Left hindlimb (tissue), 1 donor: ENCODE measurements around the gene ZCCHC24.
"Not testable (repeated sequence)": the region's sequence is repeated elsewhere in the genome, so short reads cannot be mapped to it uniquely, and the experiment has no call there.

Experiments used
- DNase-seq: peaks from one replicate; pipeline ENCODE4 v3.0.0-alpha.2; 2018

ZCCHC24 gene

DNA sequence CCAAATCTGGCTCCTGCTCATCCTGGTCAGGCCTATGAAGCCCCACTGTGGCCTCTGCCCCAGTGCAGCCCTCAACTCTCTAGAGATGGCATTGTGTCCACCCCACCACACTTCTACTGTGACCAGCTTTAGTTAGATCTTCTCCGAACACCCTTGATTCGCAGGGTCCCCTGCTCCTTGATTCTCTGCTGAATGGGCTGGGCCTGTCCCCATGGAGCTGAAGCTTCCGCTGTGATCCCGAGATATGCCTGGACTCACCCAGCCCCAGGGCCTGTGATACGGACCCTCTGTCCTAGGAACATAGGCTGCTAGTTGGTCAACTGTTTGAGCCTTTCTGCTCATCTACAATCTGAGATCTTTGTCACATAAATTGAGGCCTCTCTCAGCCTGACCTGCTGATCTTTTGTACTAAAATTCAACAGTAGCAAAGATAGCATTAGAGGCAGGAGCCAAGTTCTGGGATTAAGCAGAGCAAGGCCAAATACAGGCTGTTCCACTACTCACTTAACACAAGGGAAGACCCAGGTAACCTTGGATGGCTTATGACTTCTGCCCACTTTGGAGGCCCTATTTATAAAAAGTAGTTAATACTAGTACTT is 104.7 kb downstream of the ZCCHC24 start:
- DNase-seq: no peak

DNA sequence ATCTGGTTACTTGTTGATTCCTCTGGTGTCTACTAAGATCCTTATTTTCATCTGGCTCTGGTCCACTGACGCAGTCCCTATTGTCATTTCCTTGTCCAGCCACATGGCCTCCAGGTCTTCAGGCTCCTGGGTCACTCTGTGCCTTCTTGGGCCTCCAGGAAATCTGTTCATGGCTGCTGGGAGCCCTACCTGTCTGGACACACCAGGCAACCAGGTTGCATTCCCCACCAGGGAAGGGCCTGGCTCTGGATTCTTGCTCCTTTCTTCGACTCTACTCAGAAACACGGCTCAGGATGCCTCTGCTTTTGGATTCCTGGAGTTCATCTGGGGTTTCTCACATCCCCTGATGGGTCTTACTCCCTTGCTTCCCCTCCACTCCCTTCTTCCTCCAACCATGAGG is 106.2 kb downstream of the ZCCHC24 start:
- no peak for DNase-seq

DNA sequence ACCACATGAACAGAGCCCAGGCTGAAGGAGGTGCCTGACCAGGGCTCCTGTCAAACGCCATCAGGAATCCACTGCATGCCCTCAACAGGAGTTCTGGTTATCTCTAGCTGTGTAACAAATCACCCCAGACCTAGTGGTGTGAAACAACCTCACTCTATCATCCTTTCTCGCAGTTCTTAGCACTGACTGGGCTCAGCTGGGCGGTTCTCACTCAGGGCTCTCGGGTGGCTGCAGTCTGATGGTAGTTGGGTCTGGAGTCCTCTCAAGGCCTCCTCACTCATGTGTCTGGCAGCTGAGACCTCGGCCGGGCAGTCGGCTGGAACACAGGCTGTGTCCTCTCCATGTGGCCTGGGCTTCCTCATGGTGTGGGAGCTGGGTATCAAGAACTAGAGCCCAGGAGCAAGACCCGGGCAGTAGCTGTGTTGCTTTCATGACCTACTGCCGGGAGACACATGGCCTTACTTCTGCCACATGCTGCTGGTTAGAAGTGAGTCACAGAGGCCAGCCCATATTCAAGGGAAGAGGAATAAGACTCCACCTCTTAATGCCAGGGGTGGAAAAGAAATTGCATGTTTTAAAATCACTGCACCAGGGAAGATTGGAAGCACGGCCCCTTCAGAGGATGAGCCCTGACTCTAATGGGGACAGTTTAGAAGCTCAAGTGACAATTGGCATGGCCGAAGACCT is 107.5 kb downstream of the ZCCHC24 start:
- DNase-seq: not testable (repeated sequence)

DNA sequence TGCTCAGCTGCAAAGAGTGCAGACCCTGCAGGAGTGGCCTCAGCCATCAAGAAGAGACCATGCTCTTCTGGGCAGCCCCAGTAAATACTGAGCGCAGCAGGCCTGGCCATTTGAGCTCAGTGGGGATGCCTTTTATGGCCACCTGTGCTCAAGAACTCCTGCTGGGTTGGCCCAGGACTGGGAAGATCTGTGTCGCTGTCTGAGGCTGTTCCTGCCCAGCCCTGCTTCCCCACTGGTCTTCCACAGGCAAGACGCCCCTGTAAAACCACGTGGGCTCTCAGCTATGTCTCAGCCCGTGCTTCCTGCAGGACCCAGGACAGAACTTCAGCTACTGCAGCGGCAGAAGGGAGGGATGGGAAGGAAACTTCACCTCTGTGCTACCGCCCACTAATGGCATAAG is 108.7 kb downstream of the ZCCHC24 start:
- peak; percentile 15 for DNase-seq

DNA sequence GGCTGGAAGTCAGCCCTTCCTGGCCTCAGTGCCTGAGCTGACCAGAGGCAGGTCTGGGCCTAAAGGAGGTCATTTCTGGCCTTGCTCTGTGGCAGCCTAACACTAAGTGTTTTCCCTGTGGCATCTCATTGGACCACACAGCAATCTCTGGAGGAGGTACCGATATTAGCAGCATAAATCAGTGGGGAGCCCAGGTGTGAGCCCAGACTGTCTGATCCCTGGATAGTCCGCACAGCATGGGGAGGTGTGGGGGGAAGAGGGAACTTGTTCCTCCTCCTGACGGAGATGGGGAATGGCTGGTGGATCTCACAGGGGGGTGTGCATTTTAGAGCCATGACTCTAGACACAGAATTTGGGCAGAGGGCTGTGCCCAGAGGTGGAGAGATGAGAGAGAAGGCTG is 109.1 kb downstream of the ZCCHC24 start:
- peak; percentile 19 for DNase-seq

DNA sequence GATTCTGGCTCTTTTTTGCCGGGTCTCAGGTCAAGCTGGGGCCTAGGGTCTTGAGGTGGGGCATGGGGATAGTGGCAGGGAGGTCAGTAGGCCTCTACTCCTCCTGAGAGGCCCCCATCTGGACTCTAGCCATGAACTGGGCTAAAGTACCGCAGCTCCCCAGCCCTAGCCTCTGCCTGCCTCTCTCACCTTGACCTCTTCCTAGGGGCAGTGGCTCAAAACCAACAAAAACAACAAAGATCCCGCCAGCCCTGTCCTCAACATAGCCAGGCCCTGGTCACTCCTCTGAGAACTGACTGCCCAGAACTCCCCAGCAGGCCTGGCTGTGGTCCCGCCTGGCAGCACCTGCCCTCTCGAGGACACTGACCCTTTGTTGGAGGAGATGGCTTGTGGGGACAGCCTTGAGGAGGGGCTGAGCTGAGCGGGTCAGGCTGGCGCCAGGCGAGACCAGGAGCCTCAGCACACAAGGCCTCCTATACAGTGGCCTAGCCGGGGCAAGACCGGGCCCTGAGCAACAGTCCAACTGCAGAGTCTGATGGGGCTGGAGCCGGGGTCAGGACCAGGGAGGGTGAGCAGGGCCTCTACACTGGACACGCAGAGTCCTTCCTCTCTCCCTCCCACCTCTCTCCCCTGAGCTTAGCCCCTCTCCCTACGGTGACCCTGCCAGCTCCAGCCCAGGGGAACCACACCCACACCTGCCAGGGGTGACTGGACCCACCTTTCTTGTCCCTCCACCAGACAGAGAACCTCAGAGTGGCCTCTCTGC is 109.8 kb downstream of the ZCCHC24 start:
- DNase-seq: peak; percentile 62

DNA sequence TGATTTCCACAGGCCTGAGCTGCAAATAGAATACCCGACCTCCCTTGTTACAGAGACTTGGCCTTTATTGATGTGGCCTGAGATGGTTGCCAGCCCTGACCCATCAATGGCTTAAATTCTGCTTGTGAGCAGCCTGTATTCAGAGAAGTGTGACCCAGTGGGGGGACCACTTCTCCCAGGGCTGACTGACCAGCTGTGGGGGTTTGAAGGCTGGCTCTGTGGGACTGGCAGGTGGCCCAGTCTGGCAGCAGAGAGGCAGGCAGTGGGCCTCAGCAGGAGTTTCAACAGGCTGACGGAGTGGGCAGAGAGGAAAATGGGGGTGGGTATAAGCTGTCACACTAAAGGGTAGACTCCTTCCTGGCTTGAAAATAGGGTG is 110.3 kb downstream of the ZCCHC24 start:
- DNase-seq: peak; percentile 25

DNA sequence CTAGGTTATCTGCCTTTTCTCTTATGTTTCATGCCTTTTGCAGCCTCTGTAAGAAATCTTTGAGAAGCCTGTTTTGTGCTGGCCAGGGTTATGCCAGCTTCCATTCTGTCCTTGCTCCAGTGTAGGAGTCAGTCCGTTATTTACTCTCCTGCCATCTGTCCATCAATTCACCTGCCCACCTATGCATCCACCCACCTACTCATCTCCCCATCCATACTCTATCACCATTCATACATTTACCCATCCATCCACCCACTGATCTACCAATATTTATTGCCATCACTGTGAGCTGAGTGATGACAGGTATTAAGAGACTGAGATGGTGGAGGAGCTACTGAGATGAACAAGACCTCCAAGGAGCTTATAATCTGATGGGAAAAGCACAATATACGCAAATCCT is 110.9 kb downstream of the ZCCHC24 start:
- DNase-seq: no peak

GRCh38 chr10:79333513-79333912 is 111.9 kb downstream of the ZCCHC24 start:
- no peak for DNase-seq

DNA sequence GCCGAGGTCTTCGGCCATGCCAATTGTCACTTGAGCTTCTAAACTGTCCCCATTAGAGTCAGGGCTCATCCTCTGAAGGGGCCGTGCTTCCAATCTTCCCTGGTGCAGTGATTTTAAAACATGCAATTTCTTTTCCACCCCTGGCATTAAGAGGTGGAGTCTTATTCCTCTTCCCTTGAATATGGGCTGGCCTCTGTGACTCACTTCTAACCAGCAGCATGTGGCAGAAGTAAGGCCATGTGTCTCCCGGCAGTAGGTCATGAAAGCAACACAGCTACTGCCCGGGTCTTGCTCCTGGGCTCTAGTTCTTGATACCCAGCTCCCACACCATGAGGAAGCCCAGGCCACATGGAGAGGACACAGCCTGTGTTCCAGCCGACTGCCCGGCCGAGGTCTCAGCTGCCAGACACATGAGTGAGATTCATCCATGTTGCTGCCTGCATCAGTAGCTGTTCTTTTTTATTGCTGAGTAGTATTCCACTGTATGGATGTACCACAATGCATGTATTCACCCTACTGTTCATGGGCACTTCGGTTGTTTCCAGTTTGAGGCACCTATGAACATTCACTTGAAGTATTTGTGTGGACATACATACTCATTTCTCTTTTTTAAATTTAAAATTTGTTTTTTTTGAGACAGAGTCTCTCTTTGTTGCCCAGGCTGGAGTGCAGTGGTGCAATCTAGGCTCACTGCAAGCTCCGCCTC is 112.7 kb downstream of the ZCCHC24 start:
- not testable (repeated sequence) for DNase-seq
